GM19455 (cell line): ENCODE results near the gene TCF21.
"Not testable (repeated sequence)": the region's sequence is repeated elsewhere in the genome, so short reads cannot be mapped to it uniquely, and the experiment has no call there.

Source experiments
- ATAC-seq: cut with Tn5 transposase; IDR thresholded peaks from one replicate; pipeline ENCODE4 v1.9.1; 2021; ENCODE audit not compliant: unreplicated experiment

Gene TCF21

DNA sequence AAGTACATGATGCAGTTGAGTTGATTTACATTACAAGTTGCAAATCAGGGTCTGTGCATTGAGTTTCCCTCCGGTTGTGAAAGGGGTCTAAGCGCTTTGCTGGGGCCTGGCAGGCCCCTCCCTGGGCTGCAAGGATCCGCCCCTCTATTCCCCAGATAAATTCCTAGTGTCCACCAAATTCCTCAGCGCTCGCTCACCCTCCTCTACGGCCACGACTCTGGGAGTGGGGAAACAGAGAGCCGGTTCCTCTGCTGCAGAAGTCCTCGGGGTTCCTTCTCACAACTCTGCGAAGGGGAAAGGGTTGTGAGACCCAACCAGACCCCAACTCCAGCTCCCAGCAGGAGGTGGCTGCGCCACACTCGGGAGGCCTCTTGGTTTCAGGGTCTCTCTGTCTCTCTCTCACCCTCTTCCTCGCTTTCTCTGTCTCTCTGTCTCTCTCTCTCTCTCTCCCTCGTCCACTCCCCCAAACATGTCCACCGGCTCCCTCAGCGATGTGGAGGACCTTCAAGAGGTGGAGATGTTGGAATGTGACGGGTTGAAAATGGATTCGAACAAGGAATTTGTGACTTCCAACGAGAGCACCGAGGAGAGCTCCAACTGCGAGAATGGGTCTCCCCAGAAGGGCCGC, at the start of gene TCF21:
TSS of gene TCF21 (plus strand) at position 185 of the 628 bp plus-strand sequence. CDS start at position 470, 285 bp downstream.
- no peak for ATAC-seq

DNA sequence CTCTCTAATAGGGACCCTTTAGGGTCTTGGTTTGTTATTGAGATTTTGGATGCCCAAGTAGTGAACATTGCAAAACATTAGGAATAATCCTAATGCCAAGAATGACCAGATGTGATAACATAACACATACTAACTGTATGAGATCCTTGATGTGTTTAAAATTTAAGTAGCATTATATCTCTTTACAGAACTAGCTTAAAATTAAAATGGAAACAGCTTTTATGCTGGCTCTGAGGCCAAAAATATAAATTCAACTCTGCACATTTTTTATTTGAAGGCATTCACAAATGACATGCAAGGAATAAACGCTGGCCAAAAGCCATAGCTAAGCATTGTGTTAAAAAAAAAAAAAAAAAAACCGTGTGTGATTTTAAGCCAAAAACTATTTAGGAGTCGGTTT, 47.7 kb upstream of the TCF21 start:
- ATAC-seq, result no peak

DNA sequence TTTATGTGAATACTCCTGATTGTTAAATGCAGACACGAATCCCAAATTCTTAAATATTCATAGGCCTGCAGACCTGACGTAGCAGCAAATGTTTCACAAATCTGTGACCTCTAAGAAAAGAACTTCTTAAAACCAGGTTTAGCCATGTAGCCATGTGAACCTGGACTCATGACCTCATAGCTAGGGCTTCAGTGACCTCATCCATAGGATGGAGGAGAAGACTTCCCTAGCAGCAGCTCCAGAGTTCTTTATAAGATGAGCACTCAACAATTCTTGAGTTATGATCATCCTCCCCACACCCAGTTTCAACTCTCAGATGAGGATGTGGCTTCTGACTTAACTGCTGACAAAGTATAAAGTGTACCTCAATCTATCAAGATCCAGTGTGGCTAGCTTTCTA, 45.8 kb upstream of the TCF21 start:
- no peak for ATAC-seq

DNA sequence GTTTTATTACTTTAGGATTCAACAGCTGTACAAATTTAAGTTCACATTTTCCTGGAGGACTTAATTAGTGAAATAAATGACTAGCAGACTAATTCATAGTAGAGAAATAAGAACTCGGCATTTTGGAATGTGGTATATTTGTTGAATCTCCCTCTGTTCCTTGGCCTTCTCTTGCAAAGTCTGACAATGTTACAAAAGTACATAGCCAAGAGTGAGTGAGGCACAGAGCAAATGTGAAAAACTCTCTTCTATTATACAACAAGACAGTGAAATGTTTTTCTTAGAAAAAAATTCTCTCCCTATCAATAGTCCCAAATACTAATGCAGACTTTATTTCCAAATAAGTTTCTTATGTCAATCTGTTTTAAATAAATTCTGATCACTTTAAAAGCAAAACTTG, 44.2 kb upstream of the TCF21 start:
- no peak for ATAC-seq

DNA sequence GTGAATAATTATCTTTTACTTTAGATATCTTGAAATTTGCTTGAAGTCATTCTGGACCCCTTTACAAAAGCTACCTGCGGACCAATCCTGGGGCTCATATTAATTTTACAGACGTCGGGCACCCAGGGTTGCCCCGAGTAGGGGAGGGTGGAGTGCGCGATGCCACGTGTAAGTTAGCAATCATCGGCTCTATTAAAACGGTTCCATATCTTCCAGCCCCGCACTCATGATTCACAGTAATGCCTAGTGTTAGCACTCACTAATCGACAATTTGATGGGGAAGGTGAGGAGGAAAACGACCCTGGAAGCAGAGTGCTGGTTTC, 34.9 kb upstream of the TCF21 start:
- ATAC-seq, result no peak

DNA sequence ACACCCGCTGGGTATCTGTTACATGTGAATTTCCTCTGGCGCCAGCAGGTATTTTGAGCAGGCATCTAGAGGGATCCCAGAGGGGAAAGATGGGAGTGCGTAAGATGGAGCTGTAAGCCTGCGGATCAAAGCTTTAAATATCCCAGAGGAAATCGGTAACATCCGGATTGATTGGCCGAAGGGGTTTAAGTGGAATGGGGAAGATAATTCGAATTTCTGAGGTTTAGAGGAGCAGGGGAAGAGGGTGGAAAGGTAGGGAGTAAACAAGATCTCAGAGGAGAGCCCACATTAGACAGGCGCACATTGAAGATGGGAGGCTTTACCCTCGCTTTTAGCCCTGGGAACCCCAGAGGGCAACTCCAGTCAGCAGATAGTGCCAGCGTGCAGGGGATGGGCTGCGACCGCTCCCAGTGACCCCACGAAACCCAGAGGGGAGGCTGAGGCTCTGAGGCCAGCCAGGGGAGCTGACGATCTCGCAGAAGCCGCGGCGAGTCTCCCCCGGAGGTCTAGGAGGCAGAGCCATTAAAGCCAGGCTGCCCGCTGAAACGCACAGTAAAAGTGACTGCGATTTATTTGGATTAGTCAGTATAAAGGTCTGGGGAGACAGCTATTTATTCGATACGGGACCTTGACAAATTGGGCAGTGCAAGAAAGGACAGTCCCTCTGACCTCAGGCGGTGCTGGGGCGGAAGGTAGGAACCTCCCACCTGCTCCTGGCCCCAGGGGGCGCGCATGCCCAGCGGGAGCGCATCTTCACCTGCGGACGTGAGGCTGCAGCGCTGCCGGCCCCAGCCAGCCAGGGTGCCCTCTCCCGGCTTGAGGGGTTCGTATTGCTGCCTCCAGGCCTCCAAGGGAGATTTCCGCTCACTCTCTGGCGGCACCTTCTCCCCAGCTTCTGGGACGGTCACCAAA, 34.3 kb upstream of the TCF21 start:
- ATAC-seq, result no peak

DNA sequence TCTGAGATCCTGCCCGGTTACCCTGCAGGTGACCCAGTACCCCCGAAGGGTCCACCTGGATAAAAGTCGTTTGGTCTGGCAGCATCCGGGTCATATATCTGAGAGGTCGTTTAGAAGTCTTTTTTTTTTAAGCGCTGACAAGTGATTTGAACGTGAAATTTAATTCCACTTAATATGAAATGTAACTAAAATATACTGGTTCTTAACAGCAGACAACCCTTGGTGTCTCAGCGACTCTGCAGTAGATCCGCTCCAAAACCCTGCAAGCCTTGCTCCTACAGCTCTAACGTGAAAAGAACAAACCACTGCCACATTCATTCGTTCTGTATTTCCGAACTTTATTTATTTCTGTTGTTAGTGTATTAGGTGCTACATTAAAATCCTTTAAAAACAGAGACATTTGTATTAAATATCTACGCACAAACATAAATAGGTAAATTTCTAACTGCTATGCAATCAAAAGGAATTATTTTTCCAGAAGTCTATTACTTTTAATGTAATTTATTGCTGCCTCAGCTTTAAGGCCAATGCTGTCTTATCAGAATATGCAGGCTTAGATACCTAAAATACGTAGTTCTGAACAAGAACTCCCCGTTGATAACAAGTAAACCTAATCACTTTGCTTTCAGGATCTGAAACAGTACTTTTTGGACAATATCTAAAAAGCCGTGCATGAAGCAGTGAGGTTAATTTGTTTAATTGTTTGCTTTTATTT, 33.5 kb upstream of the TCF21 start:
- ATAC-seq, result no peak

DNA sequence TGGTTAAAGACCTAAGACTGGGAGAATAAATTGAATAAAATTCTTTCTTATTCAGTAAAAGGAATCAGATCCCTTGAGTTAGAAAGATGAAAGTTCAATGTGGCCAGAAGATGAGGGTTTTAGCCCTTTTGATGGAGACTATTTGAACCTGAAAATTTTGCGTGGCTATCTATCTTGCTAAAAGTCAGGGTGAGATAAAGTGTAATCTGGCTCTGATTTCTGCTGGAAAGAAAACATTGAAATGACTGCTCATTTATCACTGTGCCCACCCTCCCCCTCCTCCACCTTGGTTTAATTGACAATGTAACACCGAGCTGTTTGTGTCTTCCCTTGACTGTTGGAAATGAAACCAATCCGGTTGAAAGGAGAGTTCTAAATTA, 32.9 kb upstream of the TCF21 start:
- no peak for ATAC-seq

DNA sequence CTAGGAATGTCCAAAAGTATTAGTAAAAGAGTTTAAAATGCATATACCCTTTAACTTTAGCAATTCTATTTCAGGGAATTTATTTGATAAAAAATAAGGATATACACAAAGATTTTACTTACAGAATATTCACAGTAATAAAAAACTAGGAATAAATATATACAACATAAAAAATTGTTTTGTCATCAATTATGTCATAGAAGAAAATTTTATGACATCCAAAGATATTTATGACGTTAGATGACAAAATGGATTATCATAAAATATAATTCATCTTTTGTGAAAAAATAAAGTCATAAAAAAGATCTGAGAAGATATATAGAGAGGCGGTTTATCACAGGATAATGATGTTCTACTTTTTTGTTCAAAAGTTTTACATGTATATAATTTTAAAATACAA, 32.0 kb upstream of the TCF21 start:
- ATAC-seq, result no peak

DNA sequence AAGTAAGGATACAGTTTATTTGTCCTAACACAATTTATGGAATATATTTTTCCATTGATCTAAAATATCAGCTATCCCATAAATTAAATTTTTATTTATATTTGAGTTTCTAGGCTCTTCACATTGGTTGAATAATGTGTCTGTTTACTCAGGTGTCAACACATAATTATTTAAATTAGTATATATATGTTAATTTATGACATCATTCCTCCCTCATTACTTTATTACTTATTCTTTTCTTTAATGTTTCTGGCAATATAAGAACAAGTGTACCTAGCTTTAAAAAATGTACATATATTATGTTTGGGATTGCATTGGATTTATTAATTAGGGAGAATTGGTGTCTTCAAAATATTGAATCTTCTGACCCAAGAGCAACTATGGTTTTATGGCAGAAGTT, 31.2 kb upstream of the TCF21 start:
- no peak for ATAC-seq

DNA sequence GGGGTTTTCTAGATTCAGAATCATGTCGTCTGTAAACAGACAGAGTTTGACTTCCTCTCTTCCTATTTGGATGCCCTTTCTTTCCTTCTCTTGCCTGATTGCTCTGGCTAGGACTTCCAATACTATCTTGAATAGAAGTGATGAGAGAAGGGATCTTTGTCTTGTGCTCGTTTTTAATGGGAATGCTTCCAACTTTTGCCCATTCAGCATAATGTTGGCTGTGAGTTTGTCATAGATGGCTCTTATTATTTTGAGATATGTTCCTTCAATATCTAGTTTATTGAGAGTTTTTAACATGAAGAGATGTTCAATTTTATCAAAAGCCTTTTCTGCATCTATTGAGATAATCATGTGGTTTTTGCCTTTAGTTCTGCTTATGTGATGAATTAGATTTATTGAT, 27.6 kb upstream of the TCF21 start:
- not testable (repeated sequence) for ATAC-seq

DNA sequence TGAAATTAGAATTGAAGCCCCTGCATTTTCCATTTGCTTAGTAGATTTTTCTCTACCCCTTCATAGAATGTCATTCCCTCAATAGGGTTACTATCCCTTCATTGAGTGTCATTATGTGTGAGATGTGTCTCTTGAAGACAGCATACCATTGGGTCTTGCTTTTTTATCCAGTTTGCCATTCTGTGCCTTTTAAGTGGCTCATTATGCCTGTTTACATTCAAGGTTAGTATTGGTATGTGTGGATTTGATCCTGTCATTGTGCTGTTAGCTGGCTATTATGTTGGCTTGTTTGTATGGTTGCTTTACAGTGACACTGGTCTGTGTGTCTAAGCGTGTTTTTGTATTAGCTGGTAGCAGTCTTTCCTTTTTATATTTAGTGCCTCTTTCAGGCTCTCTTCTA, 25.7 kb upstream of the TCF21 start:
- ATAC-seq, result no peak

DNA sequence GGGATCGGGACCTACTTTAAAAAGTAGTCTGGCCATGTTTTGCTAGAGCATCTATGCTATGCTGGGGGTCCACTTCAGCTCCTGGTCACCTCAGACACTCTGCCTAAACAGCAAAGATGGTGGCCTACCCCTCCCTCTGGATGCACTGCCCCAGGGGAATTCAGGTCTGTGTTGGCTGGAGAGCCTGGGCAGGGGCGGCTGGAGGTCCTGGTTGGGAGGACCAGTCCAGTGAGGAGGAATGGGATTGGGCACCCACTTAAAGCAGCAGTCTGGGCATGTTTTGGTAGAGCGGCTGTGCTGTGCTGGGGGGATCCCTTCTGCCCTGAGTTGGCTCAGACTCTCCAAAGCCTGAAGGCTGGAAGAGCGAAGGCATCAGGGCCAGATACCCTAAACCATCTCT, 23.2 kb upstream of the TCF21 start:
- ATAC-seq, result no peak

DNA sequence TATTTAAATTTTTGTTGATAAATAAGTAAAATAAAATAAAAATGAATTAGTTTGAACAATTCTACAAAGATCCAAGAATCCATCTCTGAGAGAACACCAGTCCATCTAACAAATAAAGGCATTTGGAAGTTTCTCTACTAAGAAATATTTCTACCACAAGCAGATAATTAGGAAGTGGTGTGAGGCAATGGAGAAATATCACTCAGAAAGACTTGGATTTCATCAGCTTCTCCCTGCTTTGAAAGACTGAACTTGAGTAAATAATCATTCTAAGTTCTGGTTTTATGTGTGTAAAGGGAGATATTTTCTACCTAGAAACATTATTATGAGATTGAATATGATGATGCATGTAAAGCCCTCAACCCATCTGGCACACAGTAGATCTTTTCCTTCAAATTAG, 17.8 kb upstream of the TCF21 start:
- no peak for ATAC-seq

DNA sequence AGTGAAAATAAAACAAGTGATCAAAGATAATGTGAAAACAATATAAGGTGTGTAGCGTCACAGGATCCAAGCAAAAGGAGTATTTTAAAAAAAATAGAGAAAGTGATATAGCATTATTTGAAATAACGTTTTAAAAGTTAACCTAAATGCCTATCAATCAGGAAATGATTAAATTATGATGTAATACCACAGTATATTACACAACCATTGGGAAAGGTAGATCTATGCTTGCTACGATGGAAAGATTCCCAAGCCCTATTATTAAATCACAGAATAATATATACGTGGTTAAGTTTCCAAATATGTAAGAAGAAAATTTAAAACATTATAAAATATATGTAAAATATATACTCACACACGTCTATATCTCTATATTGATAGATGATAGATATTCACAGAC, 15.4 kb upstream of the TCF21 start:
- ATAC-seq, result no peak

DNA sequence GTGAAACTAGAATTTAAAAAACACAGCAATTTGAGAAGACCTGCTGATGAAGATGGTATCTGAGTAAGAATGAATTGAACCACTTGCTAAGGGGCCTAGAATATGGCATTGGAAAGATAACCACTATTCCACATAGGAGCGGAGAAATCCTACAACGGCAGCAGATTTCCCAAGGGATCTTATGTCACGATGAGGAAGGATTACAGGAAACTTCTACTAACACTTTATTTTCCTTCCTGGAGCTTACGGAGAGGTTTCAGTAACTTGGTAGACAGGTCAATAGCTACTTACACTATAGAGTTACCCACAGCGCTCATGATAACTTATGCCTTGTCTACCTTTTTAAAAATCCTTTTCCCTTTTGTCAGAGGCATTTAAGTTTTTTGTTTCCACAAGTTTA, 11.8 kb upstream of the TCF21 start:
- no peak for ATAC-seq

DNA sequence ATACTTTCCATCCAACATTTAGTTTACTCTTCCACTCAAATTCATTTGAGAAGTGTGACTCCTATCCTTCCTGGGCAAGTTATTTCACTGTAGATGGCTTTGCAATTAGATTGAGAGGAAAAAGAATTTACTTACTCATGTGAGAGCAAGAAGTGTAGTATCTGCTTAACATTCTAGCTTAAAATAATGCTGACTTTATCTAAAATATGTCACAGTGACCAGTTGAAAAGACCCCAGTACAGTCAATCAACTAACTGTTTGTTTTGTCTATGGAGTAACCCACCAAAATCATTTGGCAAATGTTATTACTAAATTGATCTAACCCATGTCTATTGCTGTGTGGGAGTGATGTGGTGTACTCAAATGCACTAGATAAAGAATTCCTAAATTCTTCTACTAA, 8.9 kb upstream of the TCF21 start:
- no peak for ATAC-seq

DNA sequence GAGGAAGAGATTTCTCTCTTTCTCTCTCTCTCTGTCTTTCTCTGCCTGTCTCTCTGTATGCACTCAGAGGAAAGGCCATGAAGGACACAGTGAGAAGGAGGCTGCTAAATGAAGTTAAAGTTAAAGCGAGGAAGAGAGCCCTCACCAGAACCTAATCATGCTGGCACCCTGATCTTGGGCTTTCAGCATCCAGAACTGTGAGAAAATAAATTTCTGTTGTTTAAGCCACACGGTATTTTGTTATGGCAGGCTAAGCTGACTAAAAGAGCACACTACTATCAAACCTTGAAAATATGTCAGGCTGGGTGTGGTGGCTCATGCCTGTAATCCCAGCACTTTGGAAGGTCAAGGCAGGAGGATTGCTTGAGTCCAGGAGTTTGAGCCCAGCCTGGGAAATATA, 8.0 kb upstream of the TCF21 start:
- no peak for ATAC-seq

DNA sequence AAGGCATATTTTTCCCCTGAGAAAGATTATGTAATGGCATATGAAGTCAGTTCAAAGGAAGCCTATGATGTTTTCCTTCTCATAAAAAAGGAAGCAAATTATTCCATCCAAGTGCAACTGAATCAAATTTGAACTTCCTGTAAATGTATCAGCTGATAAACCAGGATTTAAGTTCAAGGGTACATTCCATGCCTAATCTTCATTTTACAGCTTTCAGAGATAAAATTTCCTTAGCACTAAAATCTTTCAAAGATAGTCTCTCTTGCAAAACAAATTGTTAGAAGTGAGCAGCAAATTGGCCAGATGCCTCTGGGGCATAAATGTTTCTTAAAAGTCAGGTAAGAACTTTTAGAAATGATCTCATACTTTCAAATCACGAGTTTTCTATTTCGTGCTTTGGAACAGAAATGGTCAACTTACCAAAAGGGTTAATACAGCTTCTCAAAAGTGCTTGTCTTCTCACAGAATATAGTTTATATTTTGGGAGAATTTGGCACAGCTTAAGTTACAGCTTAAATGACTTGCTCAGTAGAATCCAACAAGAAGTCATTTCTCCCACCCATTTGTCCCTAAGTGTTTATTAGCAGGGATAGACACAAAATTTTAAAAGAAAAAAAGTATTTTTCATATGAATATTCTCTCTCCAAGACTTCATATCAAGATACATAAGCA, 2.7 kb upstream of the TCF21 start:
- ATAC-seq, result no peak

DNA sequence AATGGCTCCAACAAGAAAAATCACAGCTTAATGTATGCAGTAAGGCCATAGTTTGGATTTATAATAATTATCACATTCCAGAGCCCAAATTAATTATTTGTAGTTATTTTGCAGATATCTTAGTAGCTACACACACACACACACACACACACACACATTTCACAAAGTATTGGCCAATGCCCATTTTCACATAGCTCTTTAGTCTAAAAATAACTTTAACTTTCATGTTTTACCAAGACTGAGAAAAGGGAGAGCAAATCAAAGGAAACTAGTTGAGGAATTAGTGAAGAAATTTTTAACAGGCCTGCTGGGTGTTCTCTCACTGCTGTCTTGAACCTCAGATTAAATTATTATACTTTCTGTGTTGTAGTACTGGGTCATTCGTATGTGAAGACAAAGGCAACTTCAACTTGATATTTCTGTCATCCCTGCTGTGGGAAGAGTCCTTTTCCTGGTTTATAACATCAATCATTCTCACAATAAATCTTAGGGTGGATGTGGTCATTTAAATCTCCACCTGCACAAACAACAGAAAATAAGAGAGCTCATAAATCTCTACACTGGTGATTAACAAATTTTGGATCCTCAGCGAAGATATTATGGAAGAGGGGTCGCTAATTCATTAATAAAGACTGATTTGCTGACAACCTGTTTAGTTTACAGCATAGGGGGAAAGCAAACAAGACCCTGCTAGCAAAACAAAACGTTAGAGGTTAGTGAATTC, 1.6 kb upstream of the TCF21 start:
- ATAC-seq, result no peak

DNA sequence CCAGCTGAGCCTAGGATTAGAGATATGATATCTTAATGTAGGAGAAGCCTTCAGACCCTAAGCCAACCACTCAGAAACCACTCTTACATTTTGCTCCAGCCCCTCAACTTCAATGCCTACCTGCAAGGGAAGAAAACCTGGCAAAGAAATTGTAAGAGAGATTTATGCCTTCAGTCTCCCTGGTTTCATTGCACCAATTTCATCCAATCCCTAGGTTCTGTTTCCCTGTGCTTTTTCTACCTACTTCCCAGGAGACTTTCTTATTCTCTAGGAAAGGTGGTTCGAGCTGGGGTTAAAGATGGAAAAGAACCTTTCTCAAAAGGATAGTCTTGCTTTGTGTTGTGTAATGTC, 1.1 kb upstream of the TCF21 start:
- no peak for ATAC-seq
